GM23338 (cell line): ENCODE measurements around the gene FAM171A1. TPM values are rescaled to one million over a fixed set of nuclear protein-coding genes. Genes with fewer than 3 reads are reported as not detected.
A peak's percentile ranks its signal among the peaks of the same experiment; 100 is the strongest.

Experiments
- ATAC-seq: fragments of 200-7000 bp; cut with Tn5 transposase; 3 replicates; pipeline ENCODE4 v1.9.1; 2020
- DNase-seq: peaks from one replicate; pipeline ENCODE4 v3.0.0-alpha.2; 2015; ENCODE audit warnings: low spot score
- H2AFZ ChIP-seq: fragments of 200-600 bp; sonication (generic); 2 replicates; pipeline ENCODE4 v1.8.0; 2016; ENCODE audit warnings: antibody characterized with exemption, mild to moderate bottlenecking, moderate library complexity
- H3F3A ChIP-seq: fragments of 200-600 bp; sonication (generic); replicated peaks from 2 replicates; pipeline ENCODE4 v1.8.0; 2017; ENCODE audit warnings: antibody characterized with exemption, mixed run types, low read depth
- H3K27ac ChIP-seq: fragments of 200-600 bp; sonication (generic); 2 replicates; pipeline ENCODE4 v1.6.1; 2016; ENCODE audit warnings: low read depth
- H3K27me3 ChIP-seq: fragments of 200-600 bp; sonication (generic); 2 replicates; pipeline ENCODE4 v1.8.0; 2016; ENCODE audit warnings: mild to moderate bottlenecking, mixed run types, moderate library complexity; ENCODE audit not compliant: insufficient read depth
- H3K36me3 ChIP-seq: fragments of 200-600 bp; sonication (generic); 2 replicates; pipeline ENCODE4 v1.8.0; 2016; ENCODE audit warnings: mild to moderate bottlenecking; ENCODE audit not compliant: insufficient read depth
- H3K4me1 ChIP-seq: fragments of 200-600 bp; sonication (generic); 2 replicates; pipeline ENCODE4 v1.8.0; 2016; ENCODE audit warnings: mild to moderate bottlenecking, moderate library complexity; ENCODE audit not compliant: insufficient read depth
- H3K4me2 ChIP-seq: fragments of 200-600 bp; sonication (generic); 2 replicates; pipeline ENCODE4 v1.7.1; 2017; ENCODE audit warnings: mixed run types
- H3K4me3 ChIP-seq: fragments of 200-600 bp; sonication (generic); 2 replicates; pipeline ENCODE4 v1.6.1; 2016; ENCODE audit warnings: mixed run types
- H3K79me2 ChIP-seq: fragments of 200-600 bp; sonication (generic); replicated peaks from 2 replicates; pipeline ENCODE4 v1.8.0; 2017; ENCODE audit warnings: mild to moderate bottlenecking; ENCODE audit not compliant: insufficient read depth
- H3K9me2 ChIP-seq: fragments of 200-600 bp; sonication (generic); 2 replicates; pipeline ENCODE4 v1.8.0; 2017; ENCODE audit not compliant: insufficient read depth
- H4K20me1 ChIP-seq: fragments of 200-600 bp; sonication (generic); replicated peaks from 2 replicates; pipeline ENCODE4 v1.8.0; 2017; ENCODE audit warnings: mild to moderate bottlenecking; ENCODE audit not compliant: insufficient read depth
- H3K27ac Mint-ChIP-seq: 2 replicates; pipeline ENCODE4 v1.8.0; 2020; ENCODE audit warnings: inconsistent platforms, mild to moderate bottlenecking, moderate library complexity, mixed read lengths
- H3K27me3 Mint-ChIP-seq: 3 replicates; pipeline ENCODE4 v1.8.0; 2022; ENCODE audit warnings: low read depth, mild to moderate bottlenecking, moderate library complexity, mixed read lengths, inconsistent platforms; ENCODE audit not compliant: insufficient read depth, poor library complexity
- H3K36me3 Mint-ChIP-seq: 3 replicates; pipeline ENCODE4 v1.8.0; 2021; ENCODE audit warnings: low read depth, mild to moderate bottlenecking, inconsistent platforms, moderate library complexity, mixed read lengths
- H3K4me1 Mint-ChIP-seq: 3 replicates; pipeline ENCODE4 v1.8.0; 2020; ENCODE audit warnings: mild to moderate bottlenecking, inconsistent platforms, mixed read lengths
- H3K4me3 Mint-ChIP-seq: 3 replicates; pipeline ENCODE4 v1.8.0; 2021; ENCODE audit warnings: moderate library complexity, mild to moderate bottlenecking, inconsistent platforms, mixed read lengths
- H3K9me3 Mint-ChIP-seq: 3 replicates; pipeline ENCODE4 v1.8.0; 2020; ENCODE audit warnings: moderate library complexity, mild to moderate bottlenecking, inconsistent platforms, mixed read lengths
- CREB1 ChIP-seq: fragments of 250-450 bp; sonication (Bioruptor Pico); IDR thresholded peaks from 2 replicates; pipeline ENCODE4 v1.5.0; 2020; ENCODE audit warnings: low read depth, mild to moderate bottlenecking, moderate library complexity
- CTCF ChIP-seq, 2 experiments: fragments of 200-600 bp in 1 of 2; sonication (generic) in 1 of 2; conservative IDR thresholded peaks; 2 replicates each; pipeline versions ENCODE4 v1.5.1 to v1.6.1; 2016 to 2017; ENCODE audit warnings: antibody characterized with exemption in 2 of 2, low read depth in 2 of 2, mild to moderate bottlenecking in 2 of 2, moderate library complexity in 1 of 2
- ETS1 ChIP-seq: IDR thresholded peaks from 2 replicates; pipeline ENCODE4 v1.6.1; 2016; ENCODE audit warnings: antibody characterized with exemption
- EZH2 ChIP-seq: fragments of 200-600 bp; sonication (generic); IDR thresholded peaks from one replicate; pipeline ENCODE4 v1.8.0; 2017; ENCODE audit warnings: antibody characterized with exemption, mild to moderate bottlenecking, low read depth; ENCODE audit not compliant: unreplicated experiment
- EZH2phosphoT487 ChIP-seq: fragments of 200-600 bp; sonication (generic); IDR thresholded peaks from one replicate; pipeline ENCODE4 v1.8.1; 2018; ENCODE audit warnings: antibody characterized with exemption; ENCODE audit not compliant: unreplicated experiment
- JUNB ChIP-seq: IDR thresholded peaks from one replicate; pipeline ENCODE4 v1.6.1; 2016; ENCODE audit warnings: antibody characterized with exemption; ENCODE audit not compliant: unreplicated experiment
- NANOG ChIP-seq: IDR thresholded peaks from 2 replicates; pipeline ENCODE4 v1.6.1; 2016; ENCODE audit warnings: antibody characterized with exemption, borderline replicate concordance
- POLR2AphosphoS5 ChIP-seq: IDR thresholded peaks from 2 replicates; pipeline ENCODE4 v1.6.1; 2016; ENCODE audit warnings: antibody characterized with exemption, low read depth
- REST ChIP-seq: IDR thresholded peaks from one replicate; pipeline ENCODE4 v1.6.1; 2018; ENCODE audit warnings: antibody characterized with exemption; ENCODE audit not compliant: unreplicated experiment
- STAT1 ChIP-seq: IDR thresholded peaks from one replicate; pipeline ENCODE4 v1.6.1; 2016; ENCODE audit warnings: antibody characterized with exemption; ENCODE audit not compliant: unreplicated experiment
- ZNF114 ChIP-seq: fragments of 250-450 bp; sonication (Bioruptor Pico); IDR thresholded peaks from 2 replicates; pipeline ENCODE4 v1.5.0; 2020; ENCODE audit warnings: mild to moderate bottlenecking, moderate library complexity
- ZNF331 ChIP-seq: fragments of 250-450 bp; sonication (Bioruptor Pico); IDR thresholded peaks from 2 replicates; pipeline ENCODE4 v1.5.0; 2020; ENCODE audit warnings: low read depth, mild to moderate bottlenecking, moderate library complexity
- ZNF462 ChIP-seq: fragments of 250-450 bp; sonication (Bioruptor Pico); IDR thresholded peaks from 2 replicates; pipeline ENCODE4 v1.5.0; 2020; ENCODE audit warnings: mild to moderate bottlenecking, moderate library complexity
- polyA plus RNA-seq: library from polyadenylated mRNA; unstranded; fragments of >200 nt; fragmentation: Nextera tagmentation; extraction: Ambion mirVana; gene quantifications from 2 replicates; pipeline ENCODE4 v1.2.1, GENCODE V29; 2016
- total RNA-seq: library from RNA; depleted of rRNA; stranded (reverse); fragments of >200 nt; shearing (Covaris generic); gene quantifications from 2 replicates; pipeline ENCODE4 v1.2.3, GENCODE V29; 2014

FAM171A1 gene
- total and polyA plus RNA-seq, 2 experiments from 2014 or later: 11.3 to 32.2 TPM

- Mint-ChIP-seq H3K36me3 (no peaks in the 10 kb centered on the region), H3K27me3 (peaks cover 5% of the 10 kb centered on the region), H3K4me3 (no peak overlapping the region), H3K27ac (no peak overlapping the region), H3K9me3 (no peaks in the 10 kb centered on the region), H3K4me1 (no peaks in the 10 kb centered on the region)
- H3K4me3 ChIP-seq: no peak overlapping the region
- DNase-seq: peak; percentile 49
- H3K4me2 ChIP-seq: no peak overlapping the region
- H3K27me3 ChIP-seq: no peaks in the 10 kb centered on the region
- no peaks in the 10 kb centered on the region for H3K36me3 ChIP-seq
- H3K27ac ChIP-seq: no peak overlapping the region
- no peak overlapping the region for H2AFZ ChIP-seq
- H3K4me1 ChIP-seq: no peaks in the 10 kb centered on the region
- no peak for ATAC-seq
- no peaks in the 10 kb centered on the region for H4K20me1 ChIP-seq
- no peaks in the 10 kb centered on the region for H3K9me2 ChIP-seq
- no peaks in the 10 kb centered on the region for H3K79me2 ChIP-seq
- H3F3A ChIP-seq: no peaks in the 10 kb centered on the region
- TF ChIP-seq ZNF462: no peak
- TF ChIP-seq EZH2phosphoT487: no peak
- no peak for TF ChIP-seq JUNB
- TF ChIP-seq CREB1: no peak
- TF ChIP-seq ZNF331 (CRISPR knock-in tag): no peak
- TF ChIP-seq ZNF114 (CRISPR knock-in tag): no peak
- no peak for TF ChIP-seq STAT1
- TF ChIP-seq CTCF (conservative IDR thresholded peaks at IDR 0.05; ENCODE audit: low read depth in 2 of 2): no peak
- TF ChIP-seq EZH2: no peak
- TF ChIP-seq NANOG: no peak
- no peak for TF ChIP-seq REST
- no peak for TF ChIP-seq ETS1
- TF ChIP-seq POLR2AphosphoS5: no peak
These were observed 133.7 kb downstream of the FAM171A1 start for GRCh38 chr10:15237351-15237750.
